HG03095 (cell line): ENCODE results near the gene UBR2.

ENCODE experiments used
- ATAC-seq: cut with Tn5 transposase; IDR thresholded peaks from one replicate; pipeline ENCODE4 v1.9.1; 2021; ENCODE audit warnings: moderate library complexity; ENCODE audit not compliant: unreplicated experiment

UBR2 gene

GRCh38 chr6:42563697-42564505 lies at the start of gene UBR2:
Gene UBR2, plus strand, starts transcription at chr6:42564029. Its CDS starts 291 bp downstream, at chr6:42564320.
- ATAC-seq = peak; percentile 91

- ATAC-seq = no peak
Observed at GRCh38 chr6:42514745-42515144, 49.1 kb upstream of the UBR2 start.

GRCh38 chr6:42519779-42520178 lies 44.0 kb upstream of the UBR2 start:
- no peak for ATAC-seq

- ATAC-seq = no peak
Observed at GRCh38 chr6:42520786-42521607, 42.8 kb upstream of the UBR2 start.

GRCh38 chr6:42522036-42522435 lies 41.8 kb upstream of the UBR2 start:
- ATAC-seq = no peak

GRCh38 chr6:42522942-42523814 lies 40.7 kb upstream of the UBR2 start:
- no peak for ATAC-seq

GRCh38 chr6:42525206-42525605 lies 38.6 kb upstream of the UBR2 start:
- no peak for ATAC-seq

- no peak for ATAC-seq
Observed at GRCh38 chr6:42526616-42527015, 37.2 kb upstream of the UBR2 start.

GRCh38 chr6:42527204-42527603 lies 36.6 kb upstream of the UBR2 start:
- ATAC-seq = no peak

- no peak for ATAC-seq
Observed at GRCh38 chr6:42530296-42530695, 33.5 kb upstream of the UBR2 start.

- ATAC-seq = no peak
Observed at GRCh38 chr6:42530751-42531150, 33.1 kb upstream of the UBR2 start.

- no peak for ATAC-seq
Observed at GRCh38 chr6:42532038-42532669, 31.7 kb upstream of the UBR2 start.

GRCh38 chr6:42533794-42534193 lies 30.0 kb upstream of the UBR2 start:
- ATAC-seq = no peak

- no peak for ATAC-seq
Observed at GRCh38 chr6:42537536-42537935, 26.3 kb upstream of the UBR2 start.

- ATAC-seq = no peak
Observed at GRCh38 chr6:42539135-42539534, 24.7 kb upstream of the UBR2 start.

- ATAC-seq = no peak
Observed at GRCh38 chr6:42545226-42545773, 18.5 kb upstream of the UBR2 start.

GRCh38 chr6:42547407-42548329 lies 16.2 kb upstream of the UBR2 start:
- ATAC-seq = peak; percentile 82

- no peak for ATAC-seq
Observed at GRCh38 chr6:42550277-42550676, 13.6 kb upstream of the UBR2 start.

GRCh38 chr6:42551217-42551616 lies 12.6 kb upstream of the UBR2 start:
- ATAC-seq = no peak
